Right ventricle myocardium superior (tissue), 1 donor: ENCODE data around the gene MOB3B. TPM values are rescaled to one million over a fixed set of nuclear protein-coding genes. Genes with fewer than 3 reads are reported as not detected.
"Not testable (repeated sequence)": the region's sequence is repeated elsewhere in the genome, so short reads cannot be mapped to it uniquely, and the experiment has no call there.

ENCODE experiments used
- ATAC-seq: fragments of 200-7000 bp; cut with Tn5 transposase; one replicate; pipeline ENCODE4 v1.9.1; 2020; ENCODE audit warnings: mild to moderate bottlenecking; ENCODE audit not compliant: poor library complexity
- DNase-seq: peaks from one replicate; pipeline ENCODE4 v3.0.0-alpha.2; 2020
- intact Hi-C: fragments of 100-400 bp; cut with DNase I; formaldehyde crosslinking; loops from one replicate; pipeline ENCODE4 v1.11.2; 2022
- total RNA-seq: library from RNA; stranded (reverse); fragmentation: NEBNext Ultra II Directional; extraction: Animal tissue kit (Norgen Biotek cat#: 25700); gene quantifications from one replicate; pipeline ENCODE4 v1.2.1, GENCODE V29; 2021
- donor health status: DM: no; HTN: yes; CAD: no; lungs with severe emphysema.

The MOB3B gene
- total RNA-seq, 1 donor from 2014 or later = 1.5 TPM

GRCh38 chr9:27468462-27469110 is 61.0 kb downstream of the MOB3B start:
- DNase-seq (no peak), ATAC-seq (no peak)
- intact Hi-C loops = no loop called here

- intact Hi-C loops = no loop called here
- ATAC-seq = no peak
- no peak for DNase-seq
Measured at GRCh38 chr9:27468000-27468399, 61.6 kb downstream of the MOB3B start.

- no peak for DNase-seq
- no peak for ATAC-seq
- intact Hi-C loops = no loop called here
Measured at GRCh38 chr9:27467486-27467885, 62.1 kb downstream of the MOB3B start.

GRCh38 chr9:27466516-27466915 is 63.1 kb downstream of the MOB3B start:
- ATAC-seq, intact Hi-C loops, DNase-seq: not testable (repeated sequence)

GRCh38 chr9:27464950-27465349 is 64.7 kb downstream of the MOB3B start:
- ATAC-seq, DNase-seq, intact Hi-C loops: not testable (repeated sequence)

GRCh38 chr9:27462846-27463245 is 66.8 kb downstream of the MOB3B start:
- intact Hi-C loops = no loop called here
- ATAC-seq = no peak
- no peak for DNase-seq

GRCh38 chr9:27462434-27462833 is 67.2 kb downstream of the MOB3B start:
- ATAC-seq = no peak
- intact Hi-C loops = no loop called here

GRCh38 chr9:27460226-27461023 is 69.2 kb downstream of the MOB3B start:
- DNase-seq = no peak

More at GRCh38 chr9:27462434-27462833, 67.2 kb downstream of the MOB3B start:
- DNase-seq = no peak

GRCh38 chr9:27457445-27457844 is 72.2 kb downstream of the MOB3B start:
- peak; percentile 39 for ATAC-seq
- DNase-seq = peak; percentile 40
- intact Hi-C loops = no loop called here

More at GRCh38 chr9:27460226-27461023, 69.2 kb downstream of the MOB3B start:
- intact Hi-C loops = no loop called here
- peak; percentile 41 for ATAC-seq

GRCh38 chr9:27453860-27454553 is 75.6 kb downstream of the MOB3B start:
- ATAC-seq = no peak
- no peak for DNase-seq
- intact Hi-C loops = no loop called here

- ATAC-seq = no peak
Measured at GRCh38 chr9:27451207-27451797, 78.3 kb downstream of the MOB3B start.

GRCh38 chr9:27450752-27451151 is 78.9 kb downstream of the MOB3B start:
- no peak for ATAC-seq
- DNase-seq = no peak
- intact Hi-C loops = no loop called here

More at GRCh38 chr9:27451207-27451797, 78.3 kb downstream of the MOB3B start:
- intact Hi-C loops = no loop called here
- no peak for DNase-seq

GRCh38 chr9:27448356-27448755 is 81.3 kb downstream of the MOB3B start:
- ATAC-seq, intact Hi-C loops, DNase-seq: not testable (repeated sequence)

GRCh38 chr9:27447031-27447683 is 82.5 kb downstream of the MOB3B start:
- no peak for ATAC-seq
- intact Hi-C loops = no loop called here
- no peak for DNase-seq

GRCh38 chr9:27445688-27446087 is 83.9 kb downstream of the MOB3B start:
- intact Hi-C loops = no loop called here
- ATAC-seq (no peak), DNase-seq (no peak)

GRCh38 chr9:27445057-27445595 is 84.5 kb downstream of the MOB3B start:
- intact Hi-C loops = no loop called here
- ATAC-seq (no peak), DNase-seq (no peak)

GRCh38 chr9:27442464-27442863 is 87.2 kb downstream of the MOB3B start:
- ATAC-seq (no peak), DNase-seq (no peak)
- intact Hi-C loops = no loop called here

GRCh38 chr9:27441741-27442070 is 87.9 kb downstream of the MOB3B start:
- DNase-seq = no peak
- intact Hi-C loops = no loop called here

More at GRCh38 chr9:27441741-27442070, 87.9 kb downstream of the MOB3B start:
- no peak for ATAC-seq
